Esophagus squamous epithelium (tissue), 5 donors: ENCODE data around the gene PHPT1. TPM values are rescaled to one million over a fixed set of nuclear protein-coding genes. Genes with fewer than 3 reads are reported as not detected.
A peak's percentile ranks its signal among the peaks of the same experiment; 100 is the strongest.
"Not testable (repeated sequence)": the region's sequence is repeated elsewhere in the genome, so short reads cannot be mapped to it uniquely, and the experiment has no call there.

Source experiments
- DNase-seq: peaks from one replicate; lab custom pipeline; 2025; lab: John Stamatoyannopoulos, UW
- H3K27ac ChIP-seq, 4 donors: fragments of 200-600 bp; sonication (generic); one replicate each; pipeline ENCODE4 v1.5.1; 2016 to 2019; ENCODE audit warnings: mild to moderate bottlenecking in 1 of 4
- H3K27me3 ChIP-seq, 4 donors: fragments of 200-600 bp; sonication (generic); 1 replicate in 3 of 4; 2 replicates in 1 of 4; pipeline versions ENCODE4 v1.5.1 to v1.6.0; 2017 to 2021; ENCODE audit warnings: antibody characterized with exemption in 1 of 4
- H3K36me3 ChIP-seq, 3 donors: fragments of 200-600 bp; sonication (generic); one replicate each; pipeline ENCODE4 v1.5.1; 2016 to 2019
- H3K4me1 ChIP-seq, 3 donors: fragments of 200-600 bp; sonication (generic); one replicate each; pipeline ENCODE4 v1.5.1; 2017 to 2019
- H3K4me3 ChIP-seq, 4 donors: fragments of 200-600 bp; sonication (generic); 1 replicate in 3 of 4; 2 replicates in 1 of 4; pipeline ENCODE4 v1.5.1; 2016 to 2019; ENCODE audit warnings: mild to moderate bottlenecking in 2 of 4, moderate library complexity in 1 of 4
- H3K9me3 ChIP-seq, 3 donors: fragments of 200-600 bp; sonication (generic); one replicate each; pipeline ENCODE4 v1.5.1; 2016 to 2019
- POLR2A ChIP-seq, 4 donors: fragments of 450-650 bp; IDR thresholded peaks; one replicate each; pipeline ENCODE4 v1.6.1; 2017; ENCODE audit warnings: antibody characterized with exemption in 4 of 4, mild to moderate bottlenecking in 4 of 4, moderate library complexity in 3 of 4
- WGBS, 2 donors: methylation state at CpG; one replicate each; pipeline ENCODE4 v1.1.5; 2018; 5-methylcytosine and 5-hydroxymethylcytosine counted together
- intact Hi-C: fragments of 100-400 bp; cut with DNase I; formaldehyde crosslinking; loops from one replicate; pipeline ENCODE4 v1.15.0; 2022
- total RNA-seq, 4 donors: library from RNA; depleted of rRNA; stranded (reverse); fragments of >200 nt; gene quantifications; one replicate each; pipeline ENCODE4 v1.1.0, GENCODE V29; 2016
- TF ChIP-seq, protein P1 (sequence below), 6 experiments: fragments of 450-650 bp in 4 of 6; fragments of 200-600 bp in 2 of 6; sonication (generic) in 2 of 6; IDR thresholded peaks; one replicate each; pipeline ENCODE4 v1.5.1; 2016 to 2019; ENCODE audit warnings: antibody characterized with exemption in 6 of 6, mild to moderate bottlenecking in 4 of 6, moderate library complexity in 4 of 6
- donor health status: DM: yes; HTN: yes; CAD: no.

PHPT1 gene
- total RNA-seq = 10 to 100 TPM; 21.9 to 53.2 (median 42.2) TPM

DNA sequence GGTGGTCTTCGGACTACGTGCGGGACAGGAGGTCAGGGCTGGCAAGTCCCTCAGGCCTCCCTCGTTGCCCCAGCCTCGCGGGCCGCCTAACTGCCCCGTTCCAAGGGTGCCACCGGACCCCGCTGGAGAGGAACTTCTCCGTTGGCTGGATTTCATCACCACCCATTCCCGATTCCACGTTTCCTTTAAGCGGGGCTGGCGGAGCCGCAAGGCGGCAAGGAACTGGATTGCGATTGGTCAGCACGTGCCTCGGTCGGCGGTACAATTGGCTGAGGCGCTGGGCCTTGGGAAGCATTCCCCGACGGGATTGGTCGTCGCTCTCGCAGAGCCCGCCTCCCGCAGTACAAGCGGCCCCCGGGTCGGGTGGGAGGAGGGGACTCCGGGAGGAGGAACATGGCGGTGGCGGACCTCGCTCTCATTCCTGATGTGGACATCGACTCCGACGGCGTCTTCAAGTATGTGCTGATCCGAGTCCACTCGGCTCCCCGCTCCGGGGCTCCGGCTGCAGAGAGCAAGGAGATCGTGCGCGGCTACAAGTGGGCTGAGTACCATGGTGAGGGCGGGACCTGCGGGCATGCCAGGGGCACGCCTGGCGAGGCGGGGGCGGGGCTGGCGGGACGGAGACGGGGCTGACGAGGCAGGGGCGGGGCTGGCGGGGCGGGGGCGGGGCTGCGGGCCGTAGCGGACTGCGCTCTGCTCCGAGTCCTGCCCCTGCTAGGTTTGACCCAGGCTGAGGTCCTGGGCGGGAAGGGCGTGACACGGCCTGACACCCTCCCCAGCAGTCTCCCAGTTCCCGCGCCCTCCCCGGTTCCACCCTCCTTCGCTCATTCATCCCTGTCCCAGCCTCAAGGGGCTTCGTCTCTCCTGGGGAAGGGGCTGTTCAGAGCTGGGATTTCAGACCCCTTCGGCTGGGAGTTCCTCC is at the start of gene PHPT1:
TSS of gene PHPT1 (plus strand) at position 372 of the 922 bp plus-strand sequence. CDS start at position 394, 22 bp downstream.
- TF ChIP-seq, protein P1, sequence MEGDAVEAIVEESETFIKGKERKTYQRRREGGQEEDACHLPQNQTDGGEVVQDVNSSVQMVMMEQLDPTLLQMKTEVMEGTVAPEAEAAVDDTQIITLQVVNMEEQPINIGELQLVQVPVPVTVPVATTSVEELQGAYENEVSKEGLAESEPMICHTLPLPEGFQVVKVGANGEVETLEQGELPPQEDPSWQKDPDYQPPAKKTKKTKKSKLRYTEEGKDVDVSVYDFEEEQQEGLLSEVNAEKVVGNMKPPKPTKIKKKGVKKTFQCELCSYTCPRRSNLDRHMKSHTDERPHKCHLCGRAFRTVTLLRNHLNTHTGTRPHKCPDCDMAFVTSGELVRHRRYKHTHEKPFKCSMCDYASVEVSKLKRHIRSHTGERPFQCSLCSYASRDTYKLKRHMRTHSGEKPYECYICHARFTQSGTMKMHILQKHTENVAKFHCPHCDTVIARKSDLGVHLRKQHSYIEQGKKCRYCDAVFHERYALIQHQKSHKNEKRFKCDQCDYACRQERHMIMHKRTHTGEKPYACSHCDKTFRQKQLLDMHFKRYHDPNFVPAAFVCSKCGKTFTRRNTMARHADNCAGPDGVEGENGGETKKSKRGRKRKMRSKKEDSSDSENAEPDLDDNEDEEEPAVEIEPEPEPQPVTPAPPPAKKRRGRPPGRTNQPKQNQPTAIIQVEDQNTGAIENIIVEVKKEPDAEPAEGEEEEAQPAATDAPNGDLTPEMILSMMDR (IDR thresholded peaks at IDR 0.05) = peak in 1 of 6 experiments; percentile 22
- TF ChIP-seq POLR2A (IDR thresholded peaks at IDR 0.05) = peak in 3 of 4 donors; percentile 39 to 82 (median 62)
- Histone ChIP-seq H3K27ac (peak within 1 kb of the TSS; percentile 86 to 94 (median 92)), H3K36me3 (peaks cover 0 to 18% (median 5%) of the 10 kb centered on the region in 3 donors), H3K9me3 (no peaks in the 10 kb centered on the region), H3K4me1 (peaks cover 22 to 63% (median 51%) of the 10 kb centered on the region in 3 donors), H3K4me3 (peak within 1 kb of the TSS; percentile 54 to 96 (median 70)), H3K27me3 (peaks cover 7 to 40% (median 12%) of the 10 kb centered on the region in 4 donors)
- DNase-seq = peak; percentile 91
- intact Hi-C loops = no loop called here
- no CpG with 5 or more reads among the region's 77 CpGs for WGBS, 2 donors

DNA sequence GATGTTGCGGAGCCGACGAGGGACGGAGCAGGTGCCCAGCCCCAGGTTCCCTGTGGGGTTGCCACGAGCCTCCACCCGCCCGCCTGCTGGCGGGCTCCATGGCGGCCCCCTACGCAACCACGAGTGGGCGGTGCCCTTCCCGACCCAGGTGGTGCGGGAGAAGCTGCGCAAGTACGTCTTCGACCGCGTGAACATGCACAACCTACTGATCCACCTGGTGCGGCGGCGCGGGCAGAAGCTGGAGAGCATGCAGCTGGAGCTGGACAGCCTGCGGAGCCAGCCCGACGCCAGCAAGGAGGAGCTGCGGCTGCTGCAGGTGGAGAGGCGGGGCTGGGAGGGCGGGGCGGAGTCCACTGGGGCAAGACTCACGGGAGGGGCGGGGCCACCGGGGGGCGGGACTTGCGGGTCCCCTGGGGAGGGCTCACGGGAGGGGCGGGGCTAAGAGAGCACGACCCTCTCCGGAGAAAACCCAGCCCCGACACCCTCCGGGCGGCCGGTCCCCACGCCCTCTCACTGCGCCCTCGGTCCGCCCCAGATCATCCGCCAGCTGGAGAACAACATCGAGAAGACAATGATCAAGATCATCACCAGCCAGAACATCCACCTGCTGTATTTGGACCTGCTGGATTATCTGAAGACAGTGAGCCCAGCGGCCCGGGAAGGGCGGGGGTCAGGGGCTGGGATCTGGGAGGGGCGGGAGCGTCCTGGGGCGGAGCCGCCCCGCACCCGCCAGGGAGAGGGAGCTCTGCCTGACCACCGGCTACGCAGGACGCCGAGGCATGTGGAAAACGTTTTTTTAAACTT is 49.2 kb upstream of the PHPT1 start:
- Histone ChIP-seq H3K27ac (peak overlapping the region in 3 of 4 donors; percentile 21 to 71 (median 59)), H3K4me3 (peak overlapping the region; percentile 16 to 64 (median 38)), H3K4me1 (peaks cover 23 to 56% (median 27%) of the 10 kb centered on the region in 3 donors), H3K9me3 (no peaks in the 10 kb centered on the region), H3K27me3 (peaks cover 0 to 81% (median 17%) of the 10 kb centered on the region in 4 donors), H3K36me3 (no peaks in the 10 kb centered on the region)
- no peak for TF ChIP-seq POLR2A (IDR thresholded peaks at IDR 0.05)
- TF ChIP-seq, protein P1 (IDR thresholded peaks at IDR 0.05) = no peak
- 0% methylated on average over 10 to 11 of the region's 63 CpGs for WGBS, 2 donors
- DNase-seq = no peak
- intact Hi-C loops = no loop called here

DNA sequence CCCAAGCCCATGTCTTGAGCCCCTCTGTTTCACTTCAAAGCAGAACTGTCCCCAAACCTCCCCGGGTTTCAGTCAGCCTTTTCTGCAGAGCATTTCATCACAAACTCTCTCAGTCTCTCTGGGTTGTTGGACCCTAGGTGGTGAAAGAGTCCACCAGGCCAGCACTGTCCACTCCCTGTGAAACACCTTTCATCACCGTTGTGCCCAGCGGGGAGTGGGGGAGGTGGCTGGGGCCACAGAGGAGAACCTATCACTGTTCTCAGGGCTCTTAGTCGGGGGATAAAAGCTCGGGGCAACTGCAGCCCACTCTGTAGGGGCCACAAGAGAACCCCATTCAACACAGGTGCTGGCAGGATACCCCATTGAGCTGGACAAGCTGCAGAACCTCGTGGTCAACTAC is 46.9 kb upstream of the PHPT1 start:
- 63 to 71% methylated on average over 4 of the region's 6 CpGs for WGBS, 2 donors

DNA sequence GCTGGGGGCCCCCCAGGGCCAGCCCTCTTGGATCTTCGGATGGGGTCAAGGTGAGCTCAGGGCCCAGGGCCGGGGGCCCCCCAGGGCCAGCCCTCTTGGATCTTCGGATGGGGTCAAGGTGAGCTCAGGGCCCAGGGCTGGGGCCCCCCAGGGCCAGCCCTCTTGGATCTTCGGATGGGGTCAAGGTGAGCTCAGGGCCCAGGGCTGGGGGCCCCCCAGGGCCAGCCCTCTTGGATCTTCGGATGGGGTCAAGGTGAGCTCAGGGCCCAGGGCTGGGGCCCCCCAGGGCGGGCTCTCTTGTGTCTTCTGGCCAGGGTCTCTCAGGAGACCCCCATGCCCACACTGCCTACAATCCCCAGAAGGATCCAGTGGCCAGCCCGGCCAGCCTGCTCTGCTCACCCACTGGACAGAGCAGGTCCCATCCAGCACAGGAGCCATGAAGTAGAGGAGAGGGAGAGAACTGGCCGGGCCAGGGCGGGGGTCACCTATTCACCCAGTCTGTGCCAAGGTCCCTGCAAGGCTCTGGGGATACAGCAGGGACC is 46.1 kb upstream of the PHPT1 start:
- Histone ChIP-seq H3K27me3 (peaks cover 0 to 53% (median 17%) of the 10 kb centered on the region in 4 donors), H3K4me1 (peaks cover 34 to 53% (median 37%) of the 10 kb centered on the region in 3 donors)
- no CpG with 5 or more reads among the region's 9 CpGs for WGBS, 2 donors
- intact Hi-C loops, H3K27ac ChIP-seq, H3K9me3 ChIP-seq, H3K4me3 ChIP-seq, DNase-seq, H3K36me3 ChIP-seq: not testable (repeated sequence)

More for the DNA sequence above, 46.9 kb upstream of the PHPT1 start:
- peaks cover 0 to 61% (median 17%) of the 10 kb centered on the region in 4 donors for H3K27me3 ChIP-seq
- no peak overlapping the region for H3K27ac ChIP-seq
- TF ChIP-seq POLR2A (IDR thresholded peaks at IDR 0.05) = no peak
- TF ChIP-seq, protein P1 (IDR thresholded peaks at IDR 0.05) = no peak
- intact Hi-C loops = no loop called here
- H3K4me1 ChIP-seq = peaks cover 34 to 53% (median 36%) of the 10 kb centered on the region in 3 donors
- peaks cover 0 to 8% (median 0%) of the 10 kb centered on the region in 3 donors for H3K36me3 ChIP-seq
- no peaks in the 10 kb centered on the region for H3K9me3 ChIP-seq
- DNase-seq = no peak
- no peak overlapping the region for H3K4me3 ChIP-seq
